ENCODE measurements around the gene KCMF1. TPM values are rescaled to one million over a fixed set of nuclear protein-coding genes. Genes with fewer than 3 reads are reported as not detected.

The KCMF1 gene
- total and polyA plus RNA-seq, 10 of the 15 experiments (the other 5 are each of a cell fraction or from before 2014, with no cell fraction given) = 8.4 to 124 (median 43.0) TPM

DNA sequence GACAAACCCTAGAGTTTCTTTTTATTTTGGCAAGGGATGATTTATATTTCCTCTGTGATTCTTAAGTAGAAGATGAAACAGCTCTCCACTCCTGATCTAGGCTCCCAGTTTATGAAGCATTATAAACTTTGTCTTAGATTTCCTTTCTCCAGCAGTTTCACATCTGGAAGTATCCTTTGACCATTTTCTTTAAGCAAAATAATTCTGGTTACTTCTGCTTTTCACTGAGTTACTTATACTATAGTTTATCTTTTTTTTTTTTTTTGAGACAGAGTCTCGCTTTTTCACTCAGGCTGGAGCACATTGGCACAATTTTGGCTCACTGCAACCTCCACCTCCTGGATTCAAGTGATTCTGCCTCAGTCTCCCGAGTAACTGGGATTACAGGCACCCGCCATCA, 45.5 kb downstream of the KCMF1 start:
- ChIA-PET SMC1A (ENCODE audit: uncharacterized antibody, unreplicated experiment) (interaction anchor here (0.7 to 3.1 kb wide), 7 partner anchors 21 to 533 kb away, joined by 3 to 36 read pairs (median 4); no protein-coding TSS in a partner anchor), POLR2A (interaction anchor here (1.8 kb wide), 1 partner anchor 70 kb away, joined by 6 read pairs; no protein-coding TSS in a partner anchor), RAD21 (ENCODE audit: unreplicated experiment) (interaction anchor here (1.6 to 4.5 kb wide), 4 partner anchors 55 to 90 kb away, joined by 4 to 52 read pairs (median 16); no protein-coding TSS in a partner anchor), CTCF (interaction anchor here (0.7 to 6.7 kb wide), 7 partner anchors 19 to 284 kb away, joined by 3 to 61 read pairs (median 14); no protein-coding TSS in a partner anchor)
- peaks cover 0 to 3% of the 10 kb centered on the region in 2 experiments; a peak in 2 of 4 replicates for H3K36me3 ChIP-seq (ENCODE audit: control insufficient read depth in 2 of 2, insufficient read depth in 2 of 2, low read length in 1 of 2)
- no peak overlapping the region for H3K27ac ChIP-seq (ENCODE audit: control insufficient read depth, insufficient read depth)
- FAIRE-seq (no peak), DNase-seq (ENCODE audit: low read depth, low spot score) (no peak), ATAC-seq (no peak)
- H3K4me1 ChIP-seq (ENCODE audit: control insufficient read depth, insufficient read depth, low read length) = peaks cover 15% of the 10 kb centered on the region; the same call in 1 of the 2 replicates
- BruUV-seq (replicated peaks) = no TSS peak
- TF ChIP-seq SMC3 (IDR thresholded peaks at IDR 0.05; ENCODE audit: borderline replicate concordance, low read length) (no peak), EGR1 (IDR thresholded peaks at IDR 0.05; ENCODE audit: borderline replicate concordance in 1 of 2, low read depth in 2 of 2, low read length in 2 of 2) (no peak), RUNX3 (IDR thresholded peaks at IDR 0.05; ENCODE audit: low read length) (no peak)
- TF ChIP-seq, protein P1, sequence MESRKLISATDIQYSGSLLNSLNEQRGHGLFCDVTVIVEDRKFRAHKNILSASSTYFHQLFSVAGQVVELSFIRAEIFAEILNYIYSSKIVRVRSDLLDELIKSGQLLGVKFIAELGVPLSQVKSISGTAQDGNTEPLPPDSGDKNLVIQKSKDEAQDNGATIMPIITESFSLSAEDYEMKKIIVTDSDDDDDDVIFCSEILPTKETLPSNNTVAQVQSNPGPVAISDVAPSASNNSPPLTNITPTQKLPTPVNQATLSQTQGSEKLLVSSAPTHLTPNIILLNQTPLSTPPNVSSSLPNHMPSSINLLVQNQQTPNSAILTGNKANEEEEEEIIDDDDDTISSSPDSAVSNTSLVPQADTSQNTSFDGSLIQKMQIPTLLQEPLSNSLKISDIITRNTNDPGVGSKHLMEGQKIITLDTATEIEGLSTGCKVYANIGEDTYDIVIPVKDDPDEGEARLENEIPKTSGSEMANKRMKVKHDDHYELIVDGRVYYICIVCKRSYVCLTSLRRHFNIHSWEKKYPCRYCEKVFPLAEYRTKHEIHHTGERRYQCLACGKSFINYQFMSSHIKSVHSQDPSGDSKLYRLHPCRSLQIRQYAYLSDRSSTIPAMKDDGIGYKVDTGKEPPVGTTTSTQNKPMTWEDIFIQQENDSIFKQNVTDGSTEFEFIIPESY (IDR thresholded peaks at IDR 0.05) = no peak
- no peaks in the 10 kb centered on the region for H3K27me3 ChIP-seq (replicated peaks in 1 of 2; ENCODE audit: control insufficient read depth in 2 of 2, insufficient read depth in 2 of 2, low read length in 1 of 2)
- no peak overlapping the region for H3K4me2 ChIP-seq (ENCODE audit: control insufficient read depth, insufficient read depth)
- no peaks in the 10 kb centered on the region for H4K20me1 ChIP-seq (ENCODE audit: control insufficient read depth, insufficient read depth)
- intact Hi-C loops (cut with micrococcal nuclease; ENCODE audit: unreplicated experiment) = no loop called here
- no peak overlapping the region for H2AFZ ChIP-seq (ENCODE audit: control insufficient read depth, low read depth, low read length)
- peaks cover 89% of the 10 kb centered on the region for H3K79me2 ChIP-seq (ENCODE audit: control insufficient read depth, insufficient read depth, low read length)
- 97% methylated on average over 3 of the region's 3 CpGs for WGBS (ENCODE audit: insufficient coverage, insufficient replicate concordance, low lambda C conversion rate, missing lambda C conversion rate)
- in situ Hi-C loops (cut with MboI) = no loop called here
- H3K9me3 ChIP-seq (replicated peaks; ENCODE audit: control insufficient read depth, insufficient read depth, low read length) = no peaks in the 10 kb centered on the region
- H3K4me3 ChIP-seq = no peak overlapping the region
- no peak overlapping the region for H3K9ac ChIP-seq (ENCODE audit: control insufficient read depth, insufficient read depth, low read length)
